ENCODE measurements around the gene RBM42.

GRCh38 chr19:35612559-35613321, 16.1 kb upstream of the RBM42 start, which contains the start of gene HAUS5:
- TF ChIP-seq, protein P1, sequence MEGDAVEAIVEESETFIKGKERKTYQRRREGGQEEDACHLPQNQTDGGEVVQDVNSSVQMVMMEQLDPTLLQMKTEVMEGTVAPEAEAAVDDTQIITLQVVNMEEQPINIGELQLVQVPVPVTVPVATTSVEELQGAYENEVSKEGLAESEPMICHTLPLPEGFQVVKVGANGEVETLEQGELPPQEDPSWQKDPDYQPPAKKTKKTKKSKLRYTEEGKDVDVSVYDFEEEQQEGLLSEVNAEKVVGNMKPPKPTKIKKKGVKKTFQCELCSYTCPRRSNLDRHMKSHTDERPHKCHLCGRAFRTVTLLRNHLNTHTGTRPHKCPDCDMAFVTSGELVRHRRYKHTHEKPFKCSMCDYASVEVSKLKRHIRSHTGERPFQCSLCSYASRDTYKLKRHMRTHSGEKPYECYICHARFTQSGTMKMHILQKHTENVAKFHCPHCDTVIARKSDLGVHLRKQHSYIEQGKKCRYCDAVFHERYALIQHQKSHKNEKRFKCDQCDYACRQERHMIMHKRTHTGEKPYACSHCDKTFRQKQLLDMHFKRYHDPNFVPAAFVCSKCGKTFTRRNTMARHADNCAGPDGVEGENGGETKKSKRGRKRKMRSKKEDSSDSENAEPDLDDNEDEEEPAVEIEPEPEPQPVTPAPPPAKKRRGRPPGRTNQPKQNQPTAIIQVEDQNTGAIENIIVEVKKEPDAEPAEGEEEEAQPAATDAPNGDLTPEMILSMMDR (IDR thresholded peaks at IDR 0.05): peak in 2 of 4 experiments; percentile 36 to 46
- peak; percentile 63 for TF ChIP-seq POLR2A (IDR thresholded peaks at IDR 0.05)
- peak; percentile 96 for TF ChIP-seq POLR2AphosphoS5 (IDR thresholded peaks at IDR 0.05)

All from prostate gland (tissue), 2 donors.